Measurements from ENCODE around the gene ABO.
"Not testable (repeated sequence)": the region's sequence is repeated elsewhere in the genome, so short reads cannot be mapped to it uniquely, and the experiment has no call there.

DNA sequence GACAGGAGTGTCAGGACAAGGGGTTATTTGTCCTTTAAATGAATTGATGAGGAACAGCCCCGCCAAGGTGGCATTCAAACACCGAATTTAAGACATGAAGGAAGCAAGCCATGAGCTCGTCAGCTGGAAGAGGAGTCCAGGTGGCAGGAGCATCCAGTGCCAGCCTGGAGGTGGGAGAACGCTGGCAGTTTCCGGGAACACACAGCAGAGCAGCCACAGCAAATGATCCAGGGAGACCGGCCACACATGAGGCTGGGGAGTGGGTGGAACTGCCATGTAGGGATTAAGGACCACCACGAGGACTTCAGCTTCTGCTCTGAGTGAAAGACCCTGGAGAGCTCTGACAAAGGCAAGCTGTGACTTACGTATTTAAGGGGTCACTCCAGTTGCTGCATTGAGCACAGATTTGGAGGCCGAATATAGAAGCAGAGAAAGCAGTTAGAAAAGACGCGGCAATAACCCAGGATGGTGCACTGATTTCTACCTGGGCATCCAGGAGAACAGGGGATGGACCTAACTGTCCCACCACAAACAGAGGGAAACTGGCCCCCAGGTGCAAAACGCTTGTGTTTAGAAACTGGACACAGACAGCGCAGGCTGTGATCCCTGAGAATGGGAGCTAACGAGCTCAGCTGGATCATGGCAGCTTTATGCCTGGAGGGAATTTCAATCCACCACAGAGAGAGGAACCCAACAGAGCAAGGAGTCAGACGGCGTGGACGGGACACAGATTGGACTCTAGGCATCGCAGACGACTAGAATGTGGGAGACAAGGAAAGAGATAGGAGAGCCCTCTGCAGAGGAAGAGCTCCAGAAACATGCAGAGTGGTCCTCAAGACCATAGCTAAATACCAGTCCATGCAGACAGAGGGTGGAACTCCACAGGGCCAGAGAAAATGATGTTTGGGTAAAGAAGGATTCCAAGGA lies 56.7 kb downstream of the ABO start:
- not testable (repeated sequence) for TF ChIP-seq POLR2A (IDR thresholded peaks at IDR 0.05; ENCODE audit: low read depth, low read length); POLR2AphosphoS5 (IDR thresholded peaks at IDR 0.05; ENCODE audit: low read depth, low read length); TAF1 (IDR thresholded peaks at IDR 0.05; ENCODE audit: borderline replicate concordance, low read depth, low read length)
